ENCODE results near the gene GPR183.

DNA sequence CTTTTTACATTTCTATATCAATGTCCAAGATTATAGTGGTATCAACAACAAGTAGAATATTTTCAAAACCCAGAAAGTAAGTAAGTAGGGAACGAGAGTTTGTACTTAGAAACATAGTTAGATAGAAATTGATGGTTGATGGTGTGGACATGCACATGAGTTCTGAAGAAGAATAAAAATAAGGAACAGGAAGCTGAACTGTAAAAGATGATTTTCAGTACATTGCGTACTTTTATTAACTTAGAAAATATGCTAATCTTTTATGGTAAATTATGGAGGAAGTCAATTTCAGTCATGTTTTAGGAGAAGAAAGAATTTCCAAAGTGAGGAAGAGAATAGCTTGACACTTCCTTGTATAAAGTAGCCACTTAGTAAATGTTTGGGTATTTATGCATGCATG is 36.7 kb downstream of the GPR183 start:
- TF ChIP-seq, protein P1, sequence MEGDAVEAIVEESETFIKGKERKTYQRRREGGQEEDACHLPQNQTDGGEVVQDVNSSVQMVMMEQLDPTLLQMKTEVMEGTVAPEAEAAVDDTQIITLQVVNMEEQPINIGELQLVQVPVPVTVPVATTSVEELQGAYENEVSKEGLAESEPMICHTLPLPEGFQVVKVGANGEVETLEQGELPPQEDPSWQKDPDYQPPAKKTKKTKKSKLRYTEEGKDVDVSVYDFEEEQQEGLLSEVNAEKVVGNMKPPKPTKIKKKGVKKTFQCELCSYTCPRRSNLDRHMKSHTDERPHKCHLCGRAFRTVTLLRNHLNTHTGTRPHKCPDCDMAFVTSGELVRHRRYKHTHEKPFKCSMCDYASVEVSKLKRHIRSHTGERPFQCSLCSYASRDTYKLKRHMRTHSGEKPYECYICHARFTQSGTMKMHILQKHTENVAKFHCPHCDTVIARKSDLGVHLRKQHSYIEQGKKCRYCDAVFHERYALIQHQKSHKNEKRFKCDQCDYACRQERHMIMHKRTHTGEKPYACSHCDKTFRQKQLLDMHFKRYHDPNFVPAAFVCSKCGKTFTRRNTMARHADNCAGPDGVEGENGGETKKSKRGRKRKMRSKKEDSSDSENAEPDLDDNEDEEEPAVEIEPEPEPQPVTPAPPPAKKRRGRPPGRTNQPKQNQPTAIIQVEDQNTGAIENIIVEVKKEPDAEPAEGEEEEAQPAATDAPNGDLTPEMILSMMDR (tag by site-specific recombination; IDR thresholded peaks at IDR 0.05): no peak
- TF ChIP-seq, protein P2, sequence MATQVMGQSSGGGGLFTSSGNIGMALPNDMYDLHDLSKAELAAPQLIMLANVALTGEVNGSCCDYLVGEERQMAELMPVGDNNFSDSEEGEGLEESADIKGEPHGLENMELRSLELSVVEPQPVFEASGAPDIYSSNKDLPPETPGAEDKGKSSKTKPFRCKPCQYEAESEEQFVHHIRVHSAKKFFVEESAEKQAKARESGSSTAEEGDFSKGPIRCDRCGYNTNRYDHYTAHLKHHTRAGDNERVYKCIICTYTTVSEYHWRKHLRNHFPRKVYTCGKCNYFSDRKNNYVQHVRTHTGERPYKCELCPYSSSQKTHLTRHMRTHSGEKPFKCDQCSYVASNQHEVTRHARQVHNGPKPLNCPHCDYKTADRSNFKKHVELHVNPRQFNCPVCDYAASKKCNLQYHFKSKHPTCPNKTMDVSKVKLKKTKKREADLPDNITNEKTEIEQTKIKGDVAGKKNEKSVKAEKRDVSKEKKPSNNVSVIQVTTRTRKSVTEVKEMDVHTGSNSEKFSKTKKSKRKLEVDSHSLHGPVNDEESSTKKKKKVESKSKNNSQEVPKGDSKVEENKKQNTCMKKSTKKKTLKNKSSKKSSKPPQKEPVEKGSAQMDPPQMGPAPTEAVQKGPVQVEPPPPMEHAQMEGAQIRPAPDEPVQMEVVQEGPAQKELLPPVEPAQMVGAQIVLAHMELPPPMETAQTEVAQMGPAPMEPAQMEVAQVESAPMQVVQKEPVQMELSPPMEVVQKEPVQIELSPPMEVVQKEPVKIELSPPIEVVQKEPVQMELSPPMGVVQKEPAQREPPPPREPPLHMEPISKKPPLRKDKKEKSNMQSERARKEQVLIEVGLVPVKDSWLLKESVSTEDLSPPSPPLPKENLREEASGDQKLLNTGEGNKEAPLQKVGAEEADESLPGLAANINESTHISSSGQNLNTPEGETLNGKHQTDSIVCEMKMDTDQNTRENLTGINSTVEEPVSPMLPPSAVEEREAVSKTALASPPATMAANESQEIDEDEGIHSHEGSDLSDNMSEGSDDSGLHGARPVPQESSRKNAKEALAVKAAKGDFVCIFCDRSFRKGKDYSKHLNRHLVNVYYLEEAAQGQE (tag by site-specific recombination; IDR thresholded peaks at IDR 0.05): no peak
